IMR-90 (cell line): Measurements from ENCODE around the gene EYS.

Source experiments
- CHD1 ChIP-seq: IDR thresholded peaks from 2 replicates; pipeline ENCODE4 v1.6.1; 2012; ENCODE audit warnings: low read depth, low read length, improper control_type of control experiment
- MXI1 ChIP-seq: IDR thresholded peaks from 2 replicates; pipeline ENCODE4 v1.6.1; 2012; ENCODE audit warnings: low read depth, mild to moderate bottlenecking, low read length, moderate library complexity, borderline replicate concordance
- POLR2A ChIP-seq: IDR thresholded peaks from 2 replicates; pipeline ENCODE4 v1.6.1; 2012; ENCODE audit warnings: mild to moderate bottlenecking, low read depth, low read length
- RCOR1 ChIP-seq: IDR thresholded peaks from 2 replicates; pipeline ENCODE4 v1.6.1; 2012; ENCODE audit warnings: mild to moderate bottlenecking, low read length, improper control_type of control experiment; ENCODE audit not compliant: insufficient replicate concordance
- TF ChIP-seq, protein P1 (sequence below): conservative IDR thresholded peaks from 2 replicates; pipeline ENCODE4 v1.5.1; 2012; ENCODE audit warnings: mild to moderate bottlenecking, low read depth, low read length, improper control_type of control experiment
- TF ChIP-seq, protein P2 (sequence below): fragments of 150-350 bp; IDR thresholded peaks from 2 replicates; pipeline ENCODE4 v1.6.1; 2016; ENCODE audit warnings: low read depth, mild to moderate bottlenecking, low read length, moderate library complexity, borderline replicate concordance

DNA sequence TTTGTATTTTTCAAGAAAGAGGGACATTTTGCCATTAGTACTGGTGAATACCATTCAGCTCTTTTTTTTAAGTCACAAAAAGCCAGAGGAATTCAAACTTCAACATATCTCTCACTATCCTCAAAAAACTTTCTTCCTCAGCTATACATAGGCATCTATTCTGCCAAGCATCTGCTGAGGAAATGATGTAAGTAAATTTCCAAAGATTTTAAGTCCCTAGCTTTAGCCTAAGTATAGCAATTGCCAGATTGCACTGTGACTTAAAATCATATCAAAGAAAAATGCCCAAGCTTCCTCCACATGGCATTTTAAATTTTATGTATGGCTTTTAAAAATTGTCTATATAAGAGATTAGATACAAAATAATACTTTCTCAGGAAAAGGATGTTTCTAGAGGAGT, 237.4 kb downstream of the EYS start:
- TF ChIP-seq POLR2A (no peak), CHD1 (no peak), RCOR1 (no peak), MXI1 (no peak)
- TF ChIP-seq, protein P1, sequence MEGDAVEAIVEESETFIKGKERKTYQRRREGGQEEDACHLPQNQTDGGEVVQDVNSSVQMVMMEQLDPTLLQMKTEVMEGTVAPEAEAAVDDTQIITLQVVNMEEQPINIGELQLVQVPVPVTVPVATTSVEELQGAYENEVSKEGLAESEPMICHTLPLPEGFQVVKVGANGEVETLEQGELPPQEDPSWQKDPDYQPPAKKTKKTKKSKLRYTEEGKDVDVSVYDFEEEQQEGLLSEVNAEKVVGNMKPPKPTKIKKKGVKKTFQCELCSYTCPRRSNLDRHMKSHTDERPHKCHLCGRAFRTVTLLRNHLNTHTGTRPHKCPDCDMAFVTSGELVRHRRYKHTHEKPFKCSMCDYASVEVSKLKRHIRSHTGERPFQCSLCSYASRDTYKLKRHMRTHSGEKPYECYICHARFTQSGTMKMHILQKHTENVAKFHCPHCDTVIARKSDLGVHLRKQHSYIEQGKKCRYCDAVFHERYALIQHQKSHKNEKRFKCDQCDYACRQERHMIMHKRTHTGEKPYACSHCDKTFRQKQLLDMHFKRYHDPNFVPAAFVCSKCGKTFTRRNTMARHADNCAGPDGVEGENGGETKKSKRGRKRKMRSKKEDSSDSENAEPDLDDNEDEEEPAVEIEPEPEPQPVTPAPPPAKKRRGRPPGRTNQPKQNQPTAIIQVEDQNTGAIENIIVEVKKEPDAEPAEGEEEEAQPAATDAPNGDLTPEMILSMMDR, result no peak
- TF ChIP-seq, protein P2, sequence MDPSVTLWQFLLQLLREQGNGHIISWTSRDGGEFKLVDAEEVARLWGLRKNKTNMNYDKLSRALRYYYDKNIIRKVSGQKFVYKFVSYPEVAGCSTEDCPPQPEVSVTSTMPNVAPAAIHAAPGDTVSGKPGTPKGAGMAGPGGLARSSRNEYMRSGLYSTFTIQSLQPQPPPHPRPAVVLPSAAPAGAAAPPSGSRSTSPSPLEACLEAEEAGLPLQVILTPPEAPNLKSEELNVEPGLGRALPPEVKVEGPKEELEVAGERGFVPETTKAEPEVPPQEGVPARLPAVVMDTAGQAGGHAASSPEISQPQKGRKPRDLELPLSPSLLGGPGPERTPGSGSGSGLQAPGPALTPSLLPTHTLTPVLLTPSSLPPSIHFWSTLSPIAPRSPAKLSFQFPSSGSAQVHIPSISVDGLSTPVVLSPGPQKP, result no peak
